Measurements from ENCODE around the gene NAT8L.
A peak's percentile ranks its signal among the peaks of the same experiment; 100 is the strongest.
"Not testable (repeated sequence)": the region's sequence is repeated elsewhere in the genome, so short reads cannot be mapped to it uniquely, and the experiment has no call there.

The NAT8L gene, protein sequence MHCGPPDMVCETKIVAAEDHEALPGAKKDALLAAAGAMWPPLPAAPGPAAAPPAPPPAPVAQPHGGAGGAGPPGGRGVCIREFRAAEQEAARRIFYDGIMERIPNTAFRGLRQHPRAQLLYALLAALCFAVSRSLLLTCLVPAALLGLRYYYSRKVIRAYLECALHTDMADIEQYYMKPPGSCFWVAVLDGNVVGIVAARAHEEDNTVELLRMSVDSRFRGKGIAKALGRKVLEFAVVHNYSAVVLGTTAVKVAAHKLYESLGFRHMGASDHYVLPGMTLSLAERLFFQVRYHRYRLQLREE

GRCh38 chr4:2059046-2059725 lies at the start of gene NAT8L:
TSS of gene NAT8L (plus strand) at chr4:2059327. CDS start at chr4:2059512, 185 bp downstream.
- DNase-seq (ENCODE audit: low spot score) = peak; percentile 80
- in situ Hi-C loops (cut with MboI; ENCODE audit: low pct_unique_long_range_greater_than_20kb, low sequenced_read_pairs, unreplicated experiment) = no loop called here
- TF ChIP-seq, protein P1, sequence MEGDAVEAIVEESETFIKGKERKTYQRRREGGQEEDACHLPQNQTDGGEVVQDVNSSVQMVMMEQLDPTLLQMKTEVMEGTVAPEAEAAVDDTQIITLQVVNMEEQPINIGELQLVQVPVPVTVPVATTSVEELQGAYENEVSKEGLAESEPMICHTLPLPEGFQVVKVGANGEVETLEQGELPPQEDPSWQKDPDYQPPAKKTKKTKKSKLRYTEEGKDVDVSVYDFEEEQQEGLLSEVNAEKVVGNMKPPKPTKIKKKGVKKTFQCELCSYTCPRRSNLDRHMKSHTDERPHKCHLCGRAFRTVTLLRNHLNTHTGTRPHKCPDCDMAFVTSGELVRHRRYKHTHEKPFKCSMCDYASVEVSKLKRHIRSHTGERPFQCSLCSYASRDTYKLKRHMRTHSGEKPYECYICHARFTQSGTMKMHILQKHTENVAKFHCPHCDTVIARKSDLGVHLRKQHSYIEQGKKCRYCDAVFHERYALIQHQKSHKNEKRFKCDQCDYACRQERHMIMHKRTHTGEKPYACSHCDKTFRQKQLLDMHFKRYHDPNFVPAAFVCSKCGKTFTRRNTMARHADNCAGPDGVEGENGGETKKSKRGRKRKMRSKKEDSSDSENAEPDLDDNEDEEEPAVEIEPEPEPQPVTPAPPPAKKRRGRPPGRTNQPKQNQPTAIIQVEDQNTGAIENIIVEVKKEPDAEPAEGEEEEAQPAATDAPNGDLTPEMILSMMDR (IDR thresholded peaks at IDR 0.05; ENCODE audit: extremely low read depth, insufficient read depth, missing control alignments) = no peak

- peak; percentile 69 for DNase-seq (ENCODE audit: low spot score)
- TF ChIP-seq, protein P1 (IDR thresholded peaks at IDR 0.05; ENCODE audit: extremely low read depth, insufficient read depth, missing control alignments) = no peak
These were observed 49.4 kb upstream of the NAT8L start for GRCh38 chr4:2009651-2010233.

GRCh38 chr4:2011583-2011982 lies 47.5 kb upstream of the NAT8L start:
- DNase-seq (ENCODE audit: low spot score) = no peak
- TF ChIP-seq, protein P1 (IDR thresholded peaks at IDR 0.05; ENCODE audit: extremely low read depth, insufficient read depth, missing control alignments) = no peak
- in situ Hi-C loops (cut with MboI; ENCODE audit: low pct_unique_long_range_greater_than_20kb, low sequenced_read_pairs, unreplicated experiment) = no loop called here

More at GRCh38 chr4:2009651-2010233, 49.4 kb upstream of the NAT8L start:
- in situ Hi-C loops (cut with MboI; ENCODE audit: low pct_unique_long_range_greater_than_20kb, low sequenced_read_pairs, unreplicated experiment) = no loop called here

GRCh38 chr4:2015008-2015407 lies 44.1 kb upstream of the NAT8L start:
- in situ Hi-C loops (cut with MboI; ENCODE audit: low pct_unique_long_range_greater_than_20kb, low sequenced_read_pairs, unreplicated experiment) = no loop called here
- no peak for DNase-seq (ENCODE audit: low spot score)
- TF ChIP-seq, protein P1 (IDR thresholded peaks at IDR 0.05; ENCODE audit: extremely low read depth, insufficient read depth, missing control alignments) = no peak

DNA sequence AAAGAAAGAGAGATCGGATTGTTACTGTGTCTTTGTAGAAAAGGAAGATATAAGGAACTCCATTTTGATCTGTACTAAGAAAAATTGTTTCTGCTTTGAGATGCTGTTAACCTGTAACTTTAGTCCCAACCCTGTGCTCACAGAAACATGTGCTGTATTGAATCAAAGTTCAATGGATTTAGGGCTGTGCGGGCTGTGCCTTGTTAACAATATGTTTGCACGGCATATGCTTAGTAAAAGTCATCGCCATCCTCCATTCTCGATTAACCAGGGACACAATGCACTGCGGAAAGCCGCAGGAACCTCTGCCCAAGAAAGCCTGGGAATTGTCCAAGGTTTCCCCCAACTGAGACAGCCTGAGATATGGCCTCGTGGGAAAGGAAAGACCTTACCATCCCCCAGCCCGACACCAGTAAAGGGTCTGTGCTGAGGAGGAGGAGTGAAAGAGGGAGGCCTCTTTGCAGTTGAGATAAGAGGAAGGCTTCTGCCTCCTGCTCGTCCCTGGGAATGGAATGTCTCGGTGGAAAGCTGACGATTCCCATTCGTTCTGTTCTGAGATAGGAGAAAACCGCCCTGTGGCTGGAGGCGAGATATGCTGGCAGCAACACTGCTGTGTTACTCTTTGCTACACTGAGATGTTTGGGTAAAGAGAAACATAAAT lies 37.6 kb upstream of the NAT8L start:
- in situ Hi-C loops (cut with MboI; ENCODE audit: low pct_unique_long_range_greater_than_20kb, low sequenced_read_pairs, unreplicated experiment); DNase-seq (ENCODE audit: low spot score): not testable (repeated sequence)

- in situ Hi-C loops (cut with MboI; ENCODE audit: low pct_unique_long_range_greater_than_20kb, low sequenced_read_pairs, unreplicated experiment) = no loop called here
- TF ChIP-seq, protein P1 (IDR thresholded peaks at IDR 0.05; ENCODE audit: extremely low read depth, insufficient read depth, missing control alignments) = no peak
- DNase-seq (ENCODE audit: low spot score) = no peak
These were observed 34.4 kb upstream of the NAT8L start for GRCh38 chr4:2024683-2025082.
